HG02763 (cell line): ENCODE results near the gene NUMB.

ENCODE experiments used
- ATAC-seq: cut with Tn5 transposase; IDR thresholded peaks from one replicate; pipeline ENCODE4 v1.9.1; 2021; ENCODE audit warnings: mild to moderate bottlenecking, moderate library complexity; ENCODE audit not compliant: unreplicated experiment

NUMB gene

GRCh38 chr14:73466861-73467260 is 8.5 kb upstream of the NUMB start:
- ATAC-seq, result no peak

- ATAC-seq, result no peak
Observed at GRCh38 chr14:73465823-73466532, 7.6 kb upstream of the NUMB start.

- no peak for ATAC-seq
Observed at GRCh38 chr14:73463411-73463810, 5.1 kb upstream of the NUMB start.

GRCh38 chr14:73462815-73463214 is 4.5 kb upstream of the NUMB start:
- ATAC-seq, result no peak

GRCh38 chr14:73462048-73462715 is 3.8 kb upstream of the NUMB start:
- no peak for ATAC-seq

GRCh38 chr14:73461478-73462047 is 3.2 kb upstream of the NUMB start:
- ATAC-seq, result no peak

- no peak for ATAC-seq
Observed at GRCh38 chr14:73460691-73461127, 2.4 kb upstream of the NUMB start.

GRCh38 chr14:73459959-73460358 is 1.6 kb upstream of the NUMB start:
- no peak for ATAC-seq

GRCh38 chr14:73457924-73458182 is 493 bp downstream of the NUMB start:
- ATAC-seq, result no peak

- no peak for ATAC-seq
Observed at GRCh38 chr14:73457041-73457923, 1.1 kb downstream of the NUMB start.

GRCh38 chr14:73455294-73455693 is 3.1 kb downstream of the NUMB start:
- ATAC-seq, result no peak

- ATAC-seq, result no peak
Observed at GRCh38 chr14:73452341-73453186, 5.8 kb downstream of the NUMB start.

GRCh38 chr14:73443758-73444157 is 14.6 kb downstream of the NUMB start:
- no peak for ATAC-seq

GRCh38 chr14:73441286-73441685 is 17.1 kb downstream of the NUMB start:
- no peak for ATAC-seq

GRCh38 chr14:73438993-73439392 is 19.4 kb downstream of the NUMB start:
- no peak for ATAC-seq

GRCh38 chr14:73437206-73437605 is 21.1 kb downstream of the NUMB start:
- ATAC-seq, result no peak

- no peak for ATAC-seq
Observed at GRCh38 chr14:73432124-73432523, 26.2 kb downstream of the NUMB start.

GRCh38 chr14:73428353-73428824 is 30.0 kb downstream of the NUMB start:
- no peak for ATAC-seq

- no peak for ATAC-seq
Observed at GRCh38 chr14:73427516-73428264, 30.7 kb downstream of the NUMB start.

GRCh38 chr14:73426877-73427276 is 31.5 kb downstream of the NUMB start:
- no peak for ATAC-seq
